Ishikawa (cell line): ENCODE results near the gene EVA1B.

Experiments
- EGR1 ChIP-seq: IDR thresholded peaks from 2 replicates; pipeline ENCODE4 v1.6.1; 2012
- EP300 ChIP-seq: IDR thresholded peaks from 2 replicates; pipeline ENCODE4 v1.6.1; 2012; ENCODE audit warnings: borderline replicate concordance
- RAD21 ChIP-seq: IDR thresholded peaks from 2 replicates; pipeline ENCODE4 v1.6.1; 2012; ENCODE audit warnings: low read depth
- TAF1 ChIP-seq: IDR thresholded peaks from 2 replicates; pipeline ENCODE4 v1.6.1; 2012; ENCODE audit warnings: low read depth, mild to moderate bottlenecking
- TCF12 ChIP-seq: IDR thresholded peaks from 2 replicates; pipeline ENCODE4 v1.6.1; 2012; ENCODE audit warnings: low read depth
- YY1 ChIP-seq: IDR thresholded peaks from 2 replicates; pipeline ENCODE4 v1.6.1; 2012; ENCODE audit warnings: low read depth
- TF ChIP-seq, protein P1 (sequence below): IDR thresholded peaks from 2 replicates; pipeline ENCODE4 v1.6.1; 2012; ENCODE audit warnings: low read depth, mild to moderate bottlenecking

DNA sequence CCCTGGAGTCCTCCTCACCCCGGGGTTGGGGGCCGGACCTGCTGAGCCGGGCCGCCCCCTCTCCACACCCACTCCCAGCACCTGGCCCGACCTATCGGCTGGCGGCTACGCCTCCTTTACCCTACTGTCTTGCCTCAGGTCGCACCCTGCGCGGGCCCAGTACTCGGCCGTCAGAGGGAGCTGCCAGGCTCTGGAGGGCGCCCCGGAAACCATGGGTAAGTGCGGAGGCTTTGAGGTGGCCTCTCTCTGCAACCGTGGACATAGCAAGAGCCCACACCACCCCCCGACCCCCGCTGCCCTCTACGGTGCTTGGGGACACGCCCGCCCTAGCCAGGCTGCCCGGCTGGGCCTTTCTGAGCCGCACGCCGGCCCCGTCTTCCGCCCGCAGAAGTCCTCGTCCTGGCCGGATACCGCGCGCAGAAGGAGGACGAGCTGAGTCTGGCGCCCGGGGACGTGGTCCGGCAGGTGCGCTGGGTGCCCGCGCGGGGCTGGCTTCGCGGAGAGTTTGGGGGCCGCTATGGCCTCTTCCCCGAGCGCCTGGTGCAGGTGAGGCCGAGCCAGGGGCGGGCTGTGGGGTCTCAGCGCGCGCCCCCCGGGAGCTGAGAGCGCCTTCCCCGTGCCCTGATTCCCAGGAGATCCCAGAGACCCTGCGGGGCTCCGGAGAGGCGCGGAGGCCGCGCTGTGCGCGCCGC lies 17.1 kb downstream of the EVA1B start, which contains the start of gene SH3D21:
- TF ChIP-seq, protein P1, sequence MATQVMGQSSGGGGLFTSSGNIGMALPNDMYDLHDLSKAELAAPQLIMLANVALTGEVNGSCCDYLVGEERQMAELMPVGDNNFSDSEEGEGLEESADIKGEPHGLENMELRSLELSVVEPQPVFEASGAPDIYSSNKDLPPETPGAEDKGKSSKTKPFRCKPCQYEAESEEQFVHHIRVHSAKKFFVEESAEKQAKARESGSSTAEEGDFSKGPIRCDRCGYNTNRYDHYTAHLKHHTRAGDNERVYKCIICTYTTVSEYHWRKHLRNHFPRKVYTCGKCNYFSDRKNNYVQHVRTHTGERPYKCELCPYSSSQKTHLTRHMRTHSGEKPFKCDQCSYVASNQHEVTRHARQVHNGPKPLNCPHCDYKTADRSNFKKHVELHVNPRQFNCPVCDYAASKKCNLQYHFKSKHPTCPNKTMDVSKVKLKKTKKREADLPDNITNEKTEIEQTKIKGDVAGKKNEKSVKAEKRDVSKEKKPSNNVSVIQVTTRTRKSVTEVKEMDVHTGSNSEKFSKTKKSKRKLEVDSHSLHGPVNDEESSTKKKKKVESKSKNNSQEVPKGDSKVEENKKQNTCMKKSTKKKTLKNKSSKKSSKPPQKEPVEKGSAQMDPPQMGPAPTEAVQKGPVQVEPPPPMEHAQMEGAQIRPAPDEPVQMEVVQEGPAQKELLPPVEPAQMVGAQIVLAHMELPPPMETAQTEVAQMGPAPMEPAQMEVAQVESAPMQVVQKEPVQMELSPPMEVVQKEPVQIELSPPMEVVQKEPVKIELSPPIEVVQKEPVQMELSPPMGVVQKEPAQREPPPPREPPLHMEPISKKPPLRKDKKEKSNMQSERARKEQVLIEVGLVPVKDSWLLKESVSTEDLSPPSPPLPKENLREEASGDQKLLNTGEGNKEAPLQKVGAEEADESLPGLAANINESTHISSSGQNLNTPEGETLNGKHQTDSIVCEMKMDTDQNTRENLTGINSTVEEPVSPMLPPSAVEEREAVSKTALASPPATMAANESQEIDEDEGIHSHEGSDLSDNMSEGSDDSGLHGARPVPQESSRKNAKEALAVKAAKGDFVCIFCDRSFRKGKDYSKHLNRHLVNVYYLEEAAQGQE, result no peak
- TF ChIP-seq EP300, result no peak
- TF ChIP-seq RAD21, result no peak; the same call in 1 of the 2 replicates
- 0 out of 2 replicates have a peak, but pooled peaks have one; percentile 17 for TF ChIP-seq TCF12
- TF ChIP-seq TAF1, result no peak
- peak; percentile 41; the same call in 1 of the 2 replicates for TF ChIP-seq EGR1
- TF ChIP-seq YY1, result no peak
